ENCODE data around the gene HS3ST5. TPM values are rescaled to one million over a fixed set of nuclear protein-coding genes. Genes with fewer than 3 reads are reported as not detected.
"Not testable (repeated sequence)": the region's sequence is repeated elsewhere in the genome, so short reads cannot be mapped to it uniquely, and the experiment has no call there.

HS3ST5 gene
- total and polyA plus RNA-seq, 2 donors from 2014 or later, result 0.09 TPM; not detected in 1

DNA sequence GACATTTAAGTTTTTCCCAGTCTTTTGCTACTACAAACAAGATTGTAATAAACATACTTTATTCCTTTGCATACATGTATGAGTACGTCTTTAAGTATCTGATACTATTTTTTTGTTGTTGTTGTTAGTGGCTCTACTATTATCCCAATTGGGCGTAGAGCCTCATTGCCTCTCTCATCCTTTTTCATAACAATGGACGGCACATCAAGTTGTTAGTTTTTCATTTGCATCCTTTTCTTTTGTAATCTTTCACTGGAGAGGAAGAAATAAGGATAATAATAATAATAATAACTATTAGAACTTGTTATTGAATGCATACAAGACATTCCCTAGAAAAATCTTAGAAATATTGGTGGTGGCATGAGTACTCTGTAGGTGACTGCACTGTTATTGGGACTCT lies 23.1 kb downstream of the HS3ST5 start:
- no peak for FAIRE-seq
- Histone ChIP-seq H3K36me3 (ENCODE audit: control insufficient read depth in 2 of 3, insufficient read depth in 3 of 3, low read length in 3 of 3) (no peaks in the 10 kb centered on the region), H3K9me3 (ENCODE audit: control insufficient read depth in 2 of 3, insufficient read depth in 1 of 3, low read length in 3 of 3) (no peaks in the 10 kb centered on the region), H3K9ac (ENCODE audit: low read length in 3 of 3) (no peak overlapping the region), H3K27me3 (ENCODE audit: control insufficient read depth, insufficient read depth, low read length) (no peaks in the 10 kb centered on the region), H3K4me1 (ENCODE audit: control insufficient read depth in 2 of 3, insufficient read depth in 2 of 3, low read depth in 1 of 3, low read length in 3 of 3) (no peaks in the 10 kb centered on the region), H3K27ac (ENCODE audit: low read depth in 2 of 2, low read length in 2 of 2) (no peak overlapping the region), H3K4me3 (ENCODE audit: low read length in 3 of 3) (no peak overlapping the region)
- DNase-seq, result no peak
- intact Hi-C loops (cut with DNase I), result no loop called here
- TF ChIP-seq, protein P1, sequence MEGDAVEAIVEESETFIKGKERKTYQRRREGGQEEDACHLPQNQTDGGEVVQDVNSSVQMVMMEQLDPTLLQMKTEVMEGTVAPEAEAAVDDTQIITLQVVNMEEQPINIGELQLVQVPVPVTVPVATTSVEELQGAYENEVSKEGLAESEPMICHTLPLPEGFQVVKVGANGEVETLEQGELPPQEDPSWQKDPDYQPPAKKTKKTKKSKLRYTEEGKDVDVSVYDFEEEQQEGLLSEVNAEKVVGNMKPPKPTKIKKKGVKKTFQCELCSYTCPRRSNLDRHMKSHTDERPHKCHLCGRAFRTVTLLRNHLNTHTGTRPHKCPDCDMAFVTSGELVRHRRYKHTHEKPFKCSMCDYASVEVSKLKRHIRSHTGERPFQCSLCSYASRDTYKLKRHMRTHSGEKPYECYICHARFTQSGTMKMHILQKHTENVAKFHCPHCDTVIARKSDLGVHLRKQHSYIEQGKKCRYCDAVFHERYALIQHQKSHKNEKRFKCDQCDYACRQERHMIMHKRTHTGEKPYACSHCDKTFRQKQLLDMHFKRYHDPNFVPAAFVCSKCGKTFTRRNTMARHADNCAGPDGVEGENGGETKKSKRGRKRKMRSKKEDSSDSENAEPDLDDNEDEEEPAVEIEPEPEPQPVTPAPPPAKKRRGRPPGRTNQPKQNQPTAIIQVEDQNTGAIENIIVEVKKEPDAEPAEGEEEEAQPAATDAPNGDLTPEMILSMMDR (IDR thresholded peaks at IDR 0.05; ENCODE audit: borderline replicate concordance, extremely low read depth, insufficient read depth), result no peak

DNA sequence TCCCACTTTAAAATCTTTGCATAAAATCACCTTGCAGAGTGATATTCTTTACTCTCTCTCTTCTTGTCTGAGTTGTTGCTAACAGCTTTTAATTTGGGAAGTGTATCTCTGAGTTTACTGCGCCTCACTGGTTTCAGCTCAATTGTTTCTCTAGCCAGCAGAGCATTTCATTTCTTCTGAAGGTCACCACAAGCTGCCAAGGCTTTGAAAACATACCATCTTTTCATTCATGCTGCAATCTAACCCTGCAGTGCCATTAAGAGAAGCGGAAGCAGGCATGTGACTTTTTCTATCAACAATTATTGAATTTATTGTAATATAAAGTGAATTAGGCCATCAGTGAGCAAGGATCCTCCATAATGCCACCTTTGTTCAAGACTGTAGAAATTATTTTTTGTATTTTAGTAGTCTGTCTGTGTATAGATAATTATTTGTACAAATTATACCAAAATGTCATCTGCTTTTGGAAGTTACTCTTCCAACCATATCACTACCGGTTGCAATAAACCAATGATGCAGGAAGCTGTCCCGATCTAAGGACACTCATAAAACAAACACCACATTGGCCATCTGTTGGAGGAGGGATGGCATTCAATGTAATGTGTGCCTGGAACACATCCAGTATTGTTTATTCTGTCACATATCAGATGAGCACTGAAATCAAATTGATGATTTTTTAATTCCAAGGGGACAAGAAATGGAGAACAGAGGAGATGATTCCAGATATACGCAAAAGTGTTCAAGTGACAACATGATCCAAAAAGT lies 26.8 kb downstream of the HS3ST5 start:
- Histone ChIP-seq H3K27ac (ENCODE audit: low read depth in 2 of 2, low read length in 2 of 2) (no peak overlapping the region), H3K4me3 (ENCODE audit: low read length in 3 of 3) (no peak overlapping the region), H3K4me1 (ENCODE audit: control insufficient read depth in 2 of 3, insufficient read depth in 2 of 3, low read depth in 1 of 3, low read length in 3 of 3) (no peaks in the 10 kb centered on the region), H3K27me3 (ENCODE audit: control insufficient read depth, insufficient read depth, low read length) (no peaks in the 10 kb centered on the region), H3K9ac (ENCODE audit: low read length in 3 of 3) (no peak overlapping the region), H3K9me3 (ENCODE audit: control insufficient read depth in 2 of 3, insufficient read depth in 1 of 3, low read length in 3 of 3) (no peaks in the 10 kb centered on the region), H3K36me3 (ENCODE audit: control insufficient read depth in 2 of 3, insufficient read depth in 3 of 3, low read length in 3 of 3) (no peaks in the 10 kb centered on the region)
- no peak for FAIRE-seq
- DNase-seq, result peak in 3 of 5 donors; percentile 17 to 58 (median 57)
- TF ChIP-seq, protein P1 (IDR thresholded peaks at IDR 0.05; ENCODE audit: borderline replicate concordance, extremely low read depth, insufficient read depth), result no peak
- intact Hi-C loops (cut with DNase I), result no loop called here

DNA sequence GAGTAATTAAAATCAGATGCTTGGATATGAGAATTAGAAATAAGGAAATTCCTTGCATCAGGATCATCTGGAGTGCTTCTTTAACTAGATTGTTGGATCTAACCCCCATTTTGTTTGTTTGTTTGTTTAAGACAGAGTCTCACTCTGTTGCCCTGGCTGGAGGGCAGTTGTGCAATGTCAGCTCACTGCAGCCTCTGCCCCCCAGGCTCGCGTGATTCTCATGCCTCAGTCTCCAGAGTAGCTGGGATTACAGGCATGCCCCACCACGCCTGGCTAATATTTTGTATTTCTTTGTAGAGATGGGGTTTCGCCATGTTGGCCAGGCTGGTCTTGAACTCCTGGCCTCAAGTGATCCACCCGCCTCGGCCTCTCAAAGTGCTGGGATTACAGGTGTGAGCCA lies 29.0 kb downstream of the HS3ST5 start:
- H3K4me1 ChIP-seq (ENCODE audit: control insufficient read depth in 2 of 3, insufficient read depth in 2 of 3, low read depth in 1 of 3, low read length in 3 of 3); intact Hi-C loops (cut with DNase I); H3K9me3 ChIP-seq (ENCODE audit: control insufficient read depth in 2 of 3, insufficient read depth in 1 of 3, low read length in 3 of 3); H3K4me3 ChIP-seq (ENCODE audit: low read length in 3 of 3); H3K9ac ChIP-seq (ENCODE audit: low read length in 3 of 3); FAIRE-seq; H3K27me3 ChIP-seq (ENCODE audit: control insufficient read depth, insufficient read depth, low read length); DNase-seq; H3K27ac ChIP-seq (ENCODE audit: low read depth in 2 of 2, low read length in 2 of 2); H3K36me3 ChIP-seq (ENCODE audit: control insufficient read depth in 2 of 3, insufficient read depth in 3 of 3, low read length in 3 of 3): not testable (repeated sequence)

DNA sequence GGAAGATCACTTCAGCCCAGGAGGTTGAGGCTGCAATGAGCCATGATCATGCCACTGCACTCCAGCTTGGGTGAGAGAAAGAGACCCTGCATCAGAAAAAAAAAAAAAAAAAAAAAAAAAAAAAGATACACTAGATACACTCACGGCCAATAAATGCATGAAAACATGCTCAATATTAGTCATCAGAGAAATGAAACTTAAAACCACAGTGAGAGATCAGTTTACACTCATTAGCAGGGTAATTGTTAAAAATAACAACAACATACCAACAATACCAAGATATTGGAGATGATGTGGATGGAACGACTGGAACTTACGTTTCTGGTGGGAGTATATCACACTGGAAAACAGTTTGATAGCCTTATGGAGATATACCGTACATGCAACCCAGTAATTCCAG lies 29.9 kb downstream of the HS3ST5 start:
- DNase-seq (no peak), FAIRE-seq (no peak)
- TF ChIP-seq, protein P1 (IDR thresholded peaks at IDR 0.05; ENCODE audit: borderline replicate concordance, extremely low read depth, insufficient read depth), result no peak
- no peaks in the 10 kb centered on the region for H3K9me3 ChIP-seq (ENCODE audit: control insufficient read depth in 2 of 3, insufficient read depth in 1 of 3, low read length in 3 of 3)
- no peaks in the 10 kb centered on the region for H3K4me1 ChIP-seq (ENCODE audit: control insufficient read depth in 2 of 3, insufficient read depth in 2 of 3, low read depth in 1 of 3, low read length in 3 of 3)
- no peak overlapping the region for H3K9ac ChIP-seq (ENCODE audit: low read length in 3 of 3)
- intact Hi-C loops (cut with DNase I), result no loop called here
- no peak overlapping the region for H3K27ac ChIP-seq (ENCODE audit: low read depth in 2 of 2, low read length in 2 of 2)
- no peaks in the 10 kb centered on the region for H3K27me3 ChIP-seq (ENCODE audit: control insufficient read depth, insufficient read depth, low read length)
- no peak overlapping the region for H3K4me3 ChIP-seq (ENCODE audit: low read length in 3 of 3)
- H3K36me3 ChIP-seq (ENCODE audit: control insufficient read depth in 2 of 3, insufficient read depth in 3 of 3, low read length in 3 of 3), result no peaks in the 10 kb centered on the region
